Renal cortex interstitium (tissue), 15 donors: ENCODE results near the gene KISS1R. TPM values are rescaled to one million over a fixed set of nuclear protein-coding genes. Genes with fewer than 3 reads are reported as not detected.
"Not testable (repeated sequence)": the region's sequence is repeated elsewhere in the genome, so short reads cannot be mapped to it uniquely, and the experiment has no call there.

Experiments used
- DNase-seq, 11 donors: peaks; one replicate each; pipeline ENCODE4 v3.0.0-alpha.2; 2013; ENCODE audit warnings: low read depth in 9 of 11, low spot score in 4 of 11; ENCODE audit errors: extremely low read depth in 1 of 11
- long read RNA-seq, 16 experiments: transcript quantifications; one replicate each; lab custom pipeline, GENCODE V29; 2026
- polyA plus RNA-seq, 3 donors: library from polyadenylated mRNA; unstranded; fragments of 120-200 nt; gene quantifications; one replicate each; pipeline ENCODE4 v1.2.1, GENCODE V29; 2013; ENCODE audit not compliant: insufficient read length in 3 of 3

KISS1R gene
- 1 to 10 TPM in 2 of 3 donors, under 1 TPM in 1; 0.34 to 1.2 (median 1.1) TPM for polyA plus RNA-seq
- long read RNA-seq, donor 1: 0 reads
- long read RNA-seq, donor 2: 0 reads
- long read RNA-seq, donor 3, partial matches to known transcripts: 0 of 2 reads
- long read RNA-seq, donor 3, other reads (novel, unspliced or antisense): 0 of 2 reads
- long read RNA-seq, donor 4: 0 reads
- long read RNA-seq, donor 5: 0 reads
- long read RNA-seq, donor 6, partial matches to known transcripts: 0 of 1 reads
- long read RNA-seq, donor 6, other reads (novel, unspliced or antisense): 0 of 1 reads
- long read RNA-seq, donor 7: 0 reads
- long read RNA-seq, donor 8: 0 reads
- long read RNA-seq, donor 9: 0 reads
- long read RNA-seq, donor 10, partial matches to known transcripts: 0 of 1 reads
- long read RNA-seq, donor 10, other reads (novel, unspliced or antisense): 0 of 1 reads
- long read RNA-seq, donor 11: 0 reads
- long read RNA-seq, donor 12: 0 reads
- long read RNA-seq, donor 13: 0 reads
- long read RNA-seq, donor 14: 0 reads
- long read RNA-seq, donor 15: 0 reads
- long read RNA-seq, donor 16, partial matches to known transcripts: 0 of 1 reads
- long read RNA-seq, donor 16, other reads (novel, unspliced or antisense): 0 of 1 reads

DNA sequence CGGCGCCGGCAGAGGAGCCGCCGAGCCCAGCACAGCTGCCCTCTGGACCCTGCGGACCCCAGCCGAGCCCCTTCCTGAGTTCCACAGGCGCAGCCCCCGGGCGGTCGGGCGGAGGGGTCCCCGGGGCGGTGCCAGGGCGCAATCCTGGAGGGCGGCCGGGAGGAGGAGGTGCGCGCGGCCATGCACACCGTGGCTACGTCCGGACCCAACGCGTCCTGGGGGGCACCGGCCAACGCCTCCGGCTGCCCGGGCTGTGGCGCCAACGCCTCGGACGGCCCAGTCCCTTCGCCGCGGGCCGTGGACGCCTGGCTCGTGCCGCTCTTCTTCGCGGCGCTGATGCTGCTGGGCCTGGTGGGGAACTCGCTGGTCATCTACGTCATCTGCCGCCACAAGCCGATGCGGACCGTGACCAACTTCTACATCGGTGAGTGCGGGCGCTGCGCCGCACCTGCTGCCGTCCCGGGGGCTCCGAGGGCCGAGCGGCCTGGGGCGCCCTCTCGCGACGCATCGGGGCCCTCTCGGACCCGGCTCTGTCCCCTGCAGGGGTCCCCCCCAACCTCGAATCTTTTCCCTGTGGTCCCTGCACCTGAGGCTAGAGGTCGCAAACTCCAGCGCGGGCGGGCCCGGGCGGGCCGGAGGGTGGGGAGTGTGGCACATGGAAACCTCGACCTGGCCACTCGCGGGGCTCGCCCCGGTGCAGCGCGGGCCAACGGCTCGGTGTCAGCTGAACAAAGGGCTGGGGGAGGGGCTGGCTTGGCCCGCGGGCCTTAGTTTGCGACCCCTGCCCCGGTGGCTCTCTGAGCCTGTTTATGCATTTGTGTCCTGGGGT, at the start of gene KISS1R:
TSS of gene KISS1R (plus strand) at position 11 of the 829 bp plus-strand sequence. CDS start at position 181, 170 bp downstream.
- DNase-seq: no peak

DNA sequence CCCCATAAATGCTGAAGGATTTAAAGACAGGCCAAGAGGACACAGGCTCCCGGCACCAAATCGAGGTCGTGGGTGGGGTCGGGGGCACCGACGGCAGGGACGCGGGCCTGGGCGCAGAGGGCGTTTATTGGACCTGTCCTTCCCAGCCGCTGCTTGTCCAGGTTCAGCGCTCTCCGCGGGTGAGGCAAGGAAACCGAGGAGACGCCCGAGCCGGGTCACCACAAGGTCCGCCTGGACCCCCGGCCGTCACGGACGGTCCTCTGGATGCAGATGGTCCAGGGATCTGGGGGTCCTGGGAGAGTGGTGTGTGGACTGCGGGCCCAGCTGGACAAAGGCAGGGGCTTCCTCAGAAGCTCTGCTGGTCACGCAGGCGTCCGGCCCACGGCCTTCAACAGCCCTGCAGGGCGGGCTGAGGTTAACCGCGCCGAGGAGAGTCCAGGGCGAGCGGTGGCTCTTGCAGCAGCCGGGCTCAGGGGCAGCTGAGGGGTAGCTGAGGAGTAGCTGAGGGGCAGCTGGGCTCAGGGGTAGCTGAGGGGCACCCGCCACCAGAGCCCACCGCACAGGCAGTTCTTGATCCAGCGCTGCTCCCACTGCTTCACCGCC, 49.2 kb upstream of the KISS1R start:
- DNase-seq: no peak

DNA sequence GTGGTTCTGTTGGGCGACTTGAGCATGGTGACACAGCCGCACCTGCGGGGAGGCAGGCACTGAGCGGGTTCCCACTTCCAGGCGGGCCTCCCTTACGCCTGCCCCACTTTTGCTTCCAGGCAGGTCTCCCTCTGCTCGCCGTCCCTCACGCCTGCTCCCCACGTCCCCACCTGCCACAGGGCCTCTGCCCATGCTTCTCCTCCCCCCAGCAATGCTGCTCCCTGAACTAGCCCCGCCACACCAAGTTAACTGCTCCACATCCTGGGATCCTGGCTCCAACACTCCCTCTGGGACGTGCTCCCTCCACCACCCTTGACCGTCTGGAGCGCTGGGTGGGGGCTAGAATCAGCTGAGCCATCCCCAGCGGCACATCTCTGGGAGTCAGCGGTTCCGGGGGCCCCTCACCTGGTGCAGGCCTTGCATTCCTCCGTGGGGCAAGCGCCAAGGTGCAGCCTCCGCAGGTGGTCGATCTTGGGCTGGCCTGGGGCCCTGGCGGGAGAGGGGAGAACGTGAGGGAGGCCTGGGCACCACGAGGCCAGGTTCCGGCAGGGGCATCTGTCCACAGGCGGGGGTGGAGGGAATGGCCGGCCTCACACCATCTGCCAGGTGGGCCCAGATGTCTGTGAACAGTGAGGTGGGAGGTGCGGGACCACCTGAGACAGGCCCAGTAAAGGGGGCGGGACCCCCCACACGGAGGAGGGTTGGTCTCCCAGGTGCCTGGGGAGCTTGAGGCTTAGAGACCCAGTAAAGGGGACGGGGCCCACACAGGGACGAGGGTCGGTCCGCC, 48.5 kb upstream of the KISS1R start:
- DNase-seq: no peak

DNA sequence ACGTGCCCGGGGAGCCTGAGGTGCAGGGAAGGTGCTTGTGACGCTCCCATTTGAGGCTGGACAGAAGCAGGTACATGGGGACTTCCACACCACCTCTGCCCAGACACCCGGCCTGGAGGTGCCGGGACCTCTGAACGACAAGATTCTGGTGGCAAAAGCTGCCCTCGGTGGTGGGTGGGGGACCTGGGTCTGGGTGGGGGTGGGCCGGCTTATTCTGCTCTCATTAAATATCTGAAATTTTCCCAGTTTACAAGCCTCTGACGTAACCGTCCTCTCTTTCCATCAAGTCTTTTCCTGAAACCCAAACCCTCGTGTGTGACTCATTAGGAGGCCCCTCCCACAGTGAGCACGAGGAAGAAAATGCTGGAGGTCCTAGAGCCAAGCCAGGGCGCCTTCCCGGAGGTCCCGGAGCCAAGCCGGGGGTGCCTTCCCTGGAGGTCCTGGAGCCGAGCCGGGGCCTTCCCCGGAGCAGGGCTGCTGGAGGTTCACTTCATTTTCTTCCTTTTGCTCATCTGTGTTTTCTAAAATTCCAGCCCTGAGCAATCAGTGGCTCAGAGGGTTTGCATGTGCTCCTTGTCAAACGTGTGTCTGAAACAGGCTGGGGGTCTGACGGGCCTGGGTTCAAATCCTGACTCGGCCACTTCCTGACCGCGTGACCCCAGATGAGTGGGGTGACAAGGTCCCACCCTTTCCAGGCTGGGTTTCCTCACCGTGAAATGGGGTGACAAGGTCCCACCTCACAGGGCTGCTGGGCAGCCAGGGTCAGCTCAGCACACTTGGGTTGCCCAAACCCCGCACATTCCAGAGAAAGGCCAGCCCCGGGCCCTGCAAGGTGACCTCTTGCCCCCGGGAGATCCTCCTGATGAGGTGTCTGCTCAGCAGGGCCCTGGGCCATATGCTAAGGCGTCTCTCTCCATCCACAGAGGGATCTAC, 47.6 kb upstream of the KISS1R start:
- no peak for DNase-seq

GRCh38 chr19:870314-870713, 46.8 kb upstream of the KISS1R start:
- no peak for DNase-seq

DNA sequence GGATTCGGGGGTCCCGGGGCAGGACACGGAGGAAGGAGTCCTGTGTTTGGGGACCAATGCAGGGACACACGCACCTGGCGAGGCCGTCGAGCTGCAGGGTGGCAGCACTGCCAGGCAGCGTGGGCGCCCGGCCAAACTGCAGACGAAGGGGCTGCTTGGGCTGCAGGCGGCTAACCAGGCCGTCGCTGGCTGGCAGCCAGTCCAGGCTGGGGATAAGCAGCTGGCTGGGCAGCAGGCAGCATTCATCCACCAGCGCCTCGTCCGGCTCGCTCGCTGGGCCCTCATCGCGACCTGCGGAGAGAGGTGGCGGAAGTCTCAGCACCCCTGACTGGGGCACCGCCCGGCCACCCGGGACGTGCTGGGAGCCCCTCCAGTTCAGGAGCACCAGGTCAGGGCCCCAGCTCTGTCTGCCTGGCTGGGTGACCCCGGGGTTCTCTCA, 46.2 kb upstream of the KISS1R start:
- DNase-seq: no peak

- DNase-seq: no peak
Measured at GRCh38 chr19:871446-872265, 45.5 kb upstream of the KISS1R start.

DNA sequence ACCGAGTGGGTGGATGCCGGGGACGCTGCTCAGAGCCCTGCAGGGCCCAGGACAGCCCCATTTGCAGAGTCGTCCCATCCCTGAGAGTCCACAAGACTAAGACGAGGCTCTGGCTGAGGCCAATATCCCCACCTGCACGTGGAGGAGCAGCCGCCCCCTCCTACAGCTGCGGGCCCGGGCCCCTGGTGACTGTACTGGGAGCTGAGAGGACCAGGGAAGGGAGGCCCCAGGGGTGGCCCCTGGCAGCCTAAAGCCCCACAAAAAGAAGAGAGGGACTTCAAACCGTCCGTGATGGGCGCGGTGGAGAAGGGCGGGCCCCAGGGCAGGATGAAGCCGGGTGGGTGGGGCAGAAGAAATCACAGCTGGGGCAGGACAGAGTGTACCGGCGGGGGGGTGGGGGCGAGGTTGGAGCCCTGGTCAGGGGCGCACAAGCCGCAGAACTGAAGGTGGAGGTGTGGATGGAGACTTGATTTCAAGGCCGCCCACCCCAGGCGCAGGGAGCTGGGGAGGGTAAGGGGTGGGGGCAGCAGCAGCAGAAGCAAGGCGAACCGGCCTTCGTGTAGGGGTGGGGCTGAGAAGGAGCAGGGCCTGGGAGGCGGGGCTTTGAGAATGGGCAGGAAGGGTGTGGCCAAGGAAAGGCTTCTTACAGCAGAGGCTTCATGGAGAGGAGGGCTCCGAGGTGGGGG, 44.7 kb upstream of the KISS1R start:
- DNase-seq: no peak

DNA sequence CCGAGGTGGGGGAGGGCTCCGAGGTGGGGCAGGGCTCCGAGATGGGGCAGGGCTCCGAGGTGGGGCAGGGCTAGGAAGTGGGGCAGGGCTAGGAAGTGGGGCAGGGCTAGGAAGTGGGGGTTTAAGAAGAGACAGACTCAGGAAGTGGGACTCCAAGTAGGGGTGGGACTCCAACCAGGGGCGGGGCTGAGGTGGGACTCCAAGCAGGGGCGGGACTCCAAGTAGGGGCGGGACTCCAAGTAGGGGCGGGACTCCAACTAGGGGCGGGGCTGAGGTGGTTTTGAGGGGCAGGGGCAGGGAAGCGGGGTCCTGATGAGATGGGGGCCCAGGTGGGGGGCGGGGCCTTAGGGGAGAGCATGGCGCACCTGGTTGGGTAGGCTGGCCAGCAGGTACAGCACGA, 44.0 kb upstream of the KISS1R start:
- no peak for DNase-seq

DNA sequence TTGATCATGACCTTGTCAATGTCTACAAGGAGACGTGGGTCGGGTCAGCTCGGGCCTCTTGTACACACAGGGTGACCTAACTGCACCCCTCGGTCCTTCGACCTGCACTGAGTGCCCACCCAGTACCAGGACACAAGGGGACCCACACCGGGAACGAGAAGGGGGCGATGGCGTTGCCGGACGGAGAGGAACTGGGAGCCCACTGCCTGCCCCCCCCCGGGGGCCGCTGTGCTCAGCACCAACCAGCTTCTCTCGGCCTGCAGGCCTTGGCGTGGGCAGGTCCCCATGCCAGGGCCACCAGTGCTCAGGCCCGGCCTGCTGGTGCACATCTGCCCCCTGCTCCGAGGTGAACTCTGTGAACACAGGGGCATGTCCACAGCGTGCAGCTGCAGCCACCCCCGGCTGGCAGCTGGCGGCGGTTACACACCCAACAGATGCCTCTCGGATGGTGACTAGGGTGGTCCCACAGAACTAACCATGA, 43.5 kb upstream of the KISS1R start:
- DNase-seq: no peak

- no peak for DNase-seq
Measured at GRCh38 chr19:875265-875879, 41.8 kb upstream of the KISS1R start.

GRCh38 chr19:876089-876488, 41.0 kb upstream of the KISS1R start:
- no peak for DNase-seq

DNA sequence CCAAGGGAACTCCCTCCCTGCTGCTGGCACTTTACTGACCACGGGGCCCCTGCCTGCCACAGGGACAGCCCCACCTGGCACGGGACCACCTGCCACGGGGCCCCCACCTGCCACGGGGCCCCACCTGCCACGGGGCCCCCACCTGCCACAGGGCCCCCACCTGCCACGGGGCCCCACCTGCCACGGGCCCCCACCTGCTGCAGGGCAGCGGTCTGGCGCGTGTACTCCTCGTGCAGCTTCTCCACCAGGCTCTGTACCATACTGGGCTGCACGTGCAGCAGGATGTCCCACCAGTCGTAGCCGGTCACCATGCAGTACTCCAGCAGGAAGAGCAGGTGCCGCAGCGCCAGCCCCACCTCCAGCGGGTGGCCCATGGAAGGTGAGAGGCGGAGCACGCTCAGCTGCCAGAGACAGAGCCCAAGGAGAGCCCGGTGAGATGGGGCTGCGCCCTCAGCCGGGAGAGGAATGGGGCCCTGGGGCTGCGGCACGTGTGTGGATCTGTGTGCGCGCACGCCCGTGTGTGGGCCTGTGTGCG, 40.3 kb upstream of the KISS1R start:
- DNase-seq: no peak

DNA sequence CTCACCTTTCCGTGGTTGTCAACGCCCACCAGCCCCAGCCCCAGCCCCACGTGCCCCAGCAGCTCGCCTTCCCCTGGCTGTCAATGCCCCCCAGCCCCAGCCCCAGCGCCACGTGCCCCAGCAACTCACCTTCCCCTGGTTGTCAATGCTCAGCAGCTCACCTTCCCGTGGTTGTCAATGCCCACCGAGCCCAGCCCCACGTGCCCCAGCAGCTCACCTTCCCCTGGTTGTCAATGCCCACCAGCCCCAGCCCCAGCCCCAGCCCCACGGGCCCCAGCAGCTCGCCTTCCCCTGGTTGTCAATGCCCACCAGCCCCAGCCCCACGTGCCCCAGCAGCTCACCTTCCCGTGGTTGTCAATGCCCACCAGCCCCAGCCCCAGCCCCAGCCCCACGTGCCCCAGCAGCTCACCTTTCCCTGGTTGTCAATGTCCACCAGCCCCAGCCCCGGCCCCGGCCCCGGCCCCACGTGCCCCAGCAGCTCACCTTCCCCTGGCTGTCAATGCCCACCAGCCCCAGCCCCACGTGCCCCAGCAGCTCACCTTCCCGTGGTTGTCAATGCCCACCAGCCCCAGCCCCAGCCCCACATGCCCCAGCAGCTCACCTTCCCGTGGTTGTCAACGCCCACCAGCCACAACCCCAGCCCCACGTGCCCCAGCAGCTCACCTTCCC, 39.0 kb upstream of the KISS1R start:
- DNase-seq: not testable (repeated sequence)
